ENCODE measurements around the gene CLECL1. TPM values are rescaled to one million over a fixed set of nuclear protein-coding genes. Genes with fewer than 3 reads are reported as not detected.
A peak's percentile ranks its signal among the peaks of the same experiment; 100 is the strongest.
"Not testable (repeated sequence)": the region's sequence is repeated elsewhere in the genome, so short reads cannot be mapped to it uniquely, and the experiment has no call there.

The CLECL1 gene
- total and polyA plus RNA-seq, 12 donors: 0.25 to 3.6 (median 0.54) TPM; not detected in 9

DNA sequence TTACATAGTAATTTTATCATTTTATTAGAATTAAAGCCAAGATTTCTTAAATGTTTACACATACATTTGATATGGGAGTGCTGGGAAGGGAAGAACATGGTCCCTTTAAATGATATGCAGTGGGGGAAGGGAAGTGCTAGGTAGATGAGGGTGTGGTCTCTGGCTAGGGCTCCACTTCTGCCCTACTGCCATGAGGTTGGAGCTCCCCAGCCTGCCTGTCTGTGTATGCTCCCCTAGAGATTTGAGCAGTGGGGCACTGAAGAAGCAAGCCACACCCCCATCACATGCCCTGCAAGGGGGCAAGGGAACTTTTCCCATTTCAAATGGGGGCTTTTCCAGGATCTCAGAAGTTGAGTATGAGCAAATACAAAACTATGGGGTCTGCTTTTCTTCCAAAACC is 25.5 kb downstream of the CLECL1 start:
- peak overlapping the region in 1 of 10 donors; percentile 81 for H3K27ac ChIP-seq
- TF ChIP-seq, protein P1, sequence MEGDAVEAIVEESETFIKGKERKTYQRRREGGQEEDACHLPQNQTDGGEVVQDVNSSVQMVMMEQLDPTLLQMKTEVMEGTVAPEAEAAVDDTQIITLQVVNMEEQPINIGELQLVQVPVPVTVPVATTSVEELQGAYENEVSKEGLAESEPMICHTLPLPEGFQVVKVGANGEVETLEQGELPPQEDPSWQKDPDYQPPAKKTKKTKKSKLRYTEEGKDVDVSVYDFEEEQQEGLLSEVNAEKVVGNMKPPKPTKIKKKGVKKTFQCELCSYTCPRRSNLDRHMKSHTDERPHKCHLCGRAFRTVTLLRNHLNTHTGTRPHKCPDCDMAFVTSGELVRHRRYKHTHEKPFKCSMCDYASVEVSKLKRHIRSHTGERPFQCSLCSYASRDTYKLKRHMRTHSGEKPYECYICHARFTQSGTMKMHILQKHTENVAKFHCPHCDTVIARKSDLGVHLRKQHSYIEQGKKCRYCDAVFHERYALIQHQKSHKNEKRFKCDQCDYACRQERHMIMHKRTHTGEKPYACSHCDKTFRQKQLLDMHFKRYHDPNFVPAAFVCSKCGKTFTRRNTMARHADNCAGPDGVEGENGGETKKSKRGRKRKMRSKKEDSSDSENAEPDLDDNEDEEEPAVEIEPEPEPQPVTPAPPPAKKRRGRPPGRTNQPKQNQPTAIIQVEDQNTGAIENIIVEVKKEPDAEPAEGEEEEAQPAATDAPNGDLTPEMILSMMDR (IDR thresholded peaks at IDR 0.05): no peak
- peaks cover 0 to 38% (median 0%) of the 10 kb centered on the region in 9 donors for H3K4me1 ChIP-seq
- DNase-seq (no peak), ATAC-seq (no peak)
- H3K9me3 ChIP-seq: peaks cover 0 to 11% (median 0%) of the 10 kb centered on the region in 11 donors
- no peaks in the 10 kb centered on the region for H3K27me3 ChIP-seq
- H3K4me3 ChIP-seq: no peak overlapping the region
- intact Hi-C loops (cut with DNase I): loop anchor here in 8 of 10 donors (5.0 to 10.0 kb wide), 4 partner anchors 70 to 375 kb away; no protein-coding TSS in a partner anchor
- no peaks in the 10 kb centered on the region for H3K36me3 ChIP-seq

DNA sequence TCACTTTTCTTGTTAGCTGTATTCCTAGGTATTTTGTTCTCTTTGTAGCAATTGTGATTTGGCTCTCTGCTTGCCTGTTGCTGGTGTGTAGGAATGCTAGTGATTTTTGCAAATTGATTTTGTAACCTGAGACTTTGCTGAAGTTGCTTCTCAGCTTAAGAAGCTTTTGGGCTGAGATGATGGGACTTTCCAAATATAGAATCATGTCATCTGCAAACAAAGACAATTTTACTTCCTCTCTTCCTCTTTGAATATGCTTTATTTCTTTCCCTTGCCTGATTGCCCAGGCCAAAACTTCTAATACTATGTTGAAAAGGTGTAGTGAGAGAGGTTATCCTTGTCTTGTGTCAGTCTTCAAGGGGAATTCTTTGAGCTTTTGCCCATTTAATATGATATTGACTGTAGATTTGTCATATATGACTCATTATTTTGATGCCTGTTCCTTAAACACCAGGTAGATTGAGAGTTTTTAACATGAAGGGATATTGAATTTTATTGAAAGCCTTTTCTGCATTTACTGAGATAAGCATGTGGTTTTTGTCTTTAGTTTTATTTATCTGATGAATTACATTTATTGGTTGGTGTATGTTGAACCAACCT is 26.7 kb downstream of the CLECL1 start:
- no peak for ATAC-seq
- Histone ChIP-seq H3K27me3 (no peaks in the 10 kb centered on the region), H3K36me3 (no peaks in the 10 kb centered on the region), H3K4me3 (no peak overlapping the region), H3K9me3 (peaks cover 0 to 19% (median 0%) of the 10 kb centered on the region in 11 donors), H3K4me1 (peaks cover 0 to 49% (median 3%) of the 10 kb centered on the region in 9 donors), H3K27ac (peak overlapping the region in 1 of 10 donors; percentile 9)
- TF ChIP-seq, protein P1 (IDR thresholded peaks at IDR 0.05): no peak
- intact Hi-C loops (cut with DNase I): loop anchor here in 8 of 10 donors (5.0 to 10.0 kb wide), 4 partner anchors 69 to 374 kb away; no protein-coding TSS in a partner anchor
- no peak for DNase-seq

DNA sequence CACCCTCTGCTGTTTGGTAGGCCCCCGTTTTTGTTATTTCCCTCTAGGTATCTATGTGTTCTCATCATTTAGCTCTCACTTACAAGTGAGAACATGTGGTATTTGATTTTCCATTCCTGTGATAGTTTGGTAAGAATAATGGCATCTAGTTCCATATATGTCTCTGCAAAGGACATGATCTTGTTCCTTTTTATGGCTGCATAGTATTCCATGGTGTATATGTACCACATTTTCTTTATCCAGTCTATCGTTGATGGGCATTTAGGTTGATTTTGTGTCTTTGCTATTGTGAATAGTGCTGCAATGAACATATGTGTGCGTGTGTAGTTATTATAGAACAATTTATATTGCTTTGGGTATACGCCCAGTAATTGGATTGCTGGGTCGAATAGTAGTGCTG is 28.3 kb downstream of the CLECL1 start:
- ATAC-seq, H3K27me3 ChIP-seq, H3K36me3 ChIP-seq, DNase-seq, H3K4me3 ChIP-seq, H3K27ac ChIP-seq: not testable (repeated sequence)
- intact Hi-C loops (cut with DNase I): loop anchor here in 5 of 10 donors (5.0 to 10.0 kb wide), 3 partner anchors 52 to 370 kb away; no protein-coding TSS in a partner anchor
- H3K4me1 ChIP-seq: peaks cover 0 to 64% (median 17%) of the 10 kb centered on the region in 9 donors
- H3K9me3 ChIP-seq: peaks cover 0 to 19% (median 0%) of the 10 kb centered on the region in 11 donors
- WGBS, 2 donors: 97% methylated on average over 5 of the region's 5 CpGs

DNA sequence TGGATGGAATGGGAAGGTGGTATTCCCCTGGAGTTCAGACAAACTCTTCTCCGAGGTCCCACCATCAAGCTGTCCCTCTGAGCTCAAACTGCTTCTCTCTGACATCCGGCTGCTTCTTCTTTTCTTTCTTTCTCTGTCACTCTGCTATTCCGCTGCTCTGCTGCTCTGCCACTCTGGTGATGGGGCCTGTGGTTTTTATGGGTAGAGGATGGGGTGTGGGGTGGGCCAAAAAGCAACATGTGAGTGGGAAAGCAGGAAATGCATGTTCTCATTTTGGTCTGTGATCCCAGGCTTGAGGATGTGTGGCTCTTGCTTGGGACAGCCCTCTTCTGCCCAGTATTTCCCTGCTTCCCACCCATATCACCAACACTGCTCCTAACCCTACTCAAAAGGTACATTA is 30.6 kb downstream of the CLECL1 start:
- intact Hi-C loops (cut with DNase I): loop anchor here in 5 of 10 donors (5.0 to 10.0 kb wide), 3 partner anchors 50 to 367 kb away; no protein-coding TSS in a partner anchor

More for the DNA sequence above, 30.6 kb downstream of the CLECL1 start:
- H3K27me3 ChIP-seq: no peaks in the 10 kb centered on the region
- TF ChIP-seq, protein P1 (IDR thresholded peaks at IDR 0.05): no peak
- no peaks in the 10 kb centered on the region for H3K36me3 ChIP-seq
- H3K4me3 ChIP-seq: no peak overlapping the region
- H3K9me3 ChIP-seq: peaks cover 0 to 37% (median 11%) of the 10 kb centered on the region in 11 donors
- H3K4me1 ChIP-seq: peaks cover 0 to 69% (median 21%) of the 10 kb centered on the region in 9 donors
- 89 to 93% methylated on average over 3 of the region's 3 CpGs for WGBS, 2 donors
- peak overlapping the region in 1 of 10 donors; percentile 48 for H3K27ac ChIP-seq
- DNase-seq (no peak), ATAC-seq (peak in 2 of 8 donors; percentile 12 to 44)
